Liver (tissue), 9 donors: ENCODE data around the gene FGG. TPM values are rescaled to one million over a fixed set of nuclear protein-coding genes. Genes with fewer than 3 reads are reported as not detected.

Experiments used
- DNase-seq: peaks from one replicate; pipeline ENCODE4 v3.0.0-alpha.2; 2017; ENCODE audit warnings: low spot score
- H3K27ac ChIP-seq, 2 donors: one replicate each; pipeline ENCODE4 v1.7.0; 2013; ENCODE audit warnings: inconsistent platforms in 2 of 2, low read length in 2 of 2, control low read depth in 1 of 2, low read depth in 1 of 2, mild to moderate bottlenecking in 1 of 2
- H3K27me3 ChIP-seq, 4 donors: one replicate each; pipeline versions ENCODE4 v1.6.1 to v1.7.0; 2013; ENCODE audit warnings: low read length in 3 of 4, inconsistent platforms in 1 of 4, mild to moderate bottlenecking in 1 of 4, moderate library complexity in 1 of 4; ENCODE audit not compliant: control insufficient read depth in 4 of 4, insufficient read depth in 4 of 4
- H3K36me3 ChIP-seq, 4 donors: one replicate each; pipeline versions ENCODE4 v1.6.1 to v1.7.0; 2013; ENCODE audit warnings: low read length in 3 of 4, mild to moderate bottlenecking in 3 of 4, low read depth in 1 of 4, moderate library complexity in 1 of 4; ENCODE audit not compliant: control insufficient read depth in 4 of 4, insufficient read depth in 3 of 4
- H3K4me1 ChIP-seq, 4 donors: one replicate each; pipeline versions ENCODE4 v1.6.1 to v1.7.0; 2013; ENCODE audit warnings: low read length in 3 of 4, mild to moderate bottlenecking in 3 of 4, moderate library complexity in 1 of 4; ENCODE audit not compliant: control insufficient read depth in 4 of 4, insufficient read depth in 4 of 4
- H3K4me3 ChIP-seq, 3 donors: one replicate each; pipeline versions ENCODE4 v1.6.1 to v1.7.0; 2013; ENCODE audit warnings: low read length in 3 of 3, control low read depth in 1 of 3, low read depth in 1 of 3, mild to moderate bottlenecking in 1 of 3
- H3K9ac ChIP-seq, 2 donors: one replicate each; pipeline ENCODE4 v1.7.0; 2013; ENCODE audit warnings: low read length in 2 of 2, mild to moderate bottlenecking in 2 of 2, moderate library complexity in 2 of 2, control low read depth in 1 of 2, low read depth in 1 of 2
- H3K9me3 ChIP-seq, 4 donors: one replicate each; pipeline versions ENCODE4 v1.6.1 to v1.7.0; 2013; ENCODE audit warnings: low read length in 3 of 4; ENCODE audit not compliant: control insufficient read depth in 4 of 4
- ATF3 ChIP-seq: IDR thresholded peaks from 2 replicates; pipeline ENCODE4 v1.6.1; 2016; ENCODE audit warnings: antibody characterized with exemption
- CTCF ChIP-seq: fragments of 150-350 bp; IDR thresholded peaks from 2 replicates; pipeline ENCODE4 v1.5.1; 2017; ENCODE audit warnings: improper control_type of control experiment, low read depth, low read length; ENCODE audit not compliant: missing input control
- FOXA1 ChIP-seq: IDR thresholded peaks from 2 replicates; pipeline ENCODE4 v1.6.1; 2016; ENCODE audit warnings: antibody characterized with exemption
- FOXA2 ChIP-seq: IDR thresholded peaks from 2 replicates; pipeline ENCODE4 v1.6.1; 2016; ENCODE audit warnings: antibody characterized with exemption
- GABPA ChIP-seq, 2 donors: IDR thresholded peaks in 1 of 2; conservative IDR thresholded peaks in 1 of 2; 2 replicates each; pipeline ENCODE4 v1.6.1; 2016; ENCODE audit warnings: antibody characterized with exemption in 2 of 2, mild to moderate bottlenecking in 1 of 2, moderate library complexity in 1 of 2
- JUND ChIP-seq, 2 donors: IDR thresholded peaks; 2 replicates each; pipeline ENCODE4 v1.6.1; 2016; ENCODE audit warnings: antibody characterized with exemption in 2 of 2
- MAX ChIP-seq: IDR thresholded peaks from 2 replicates; pipeline ENCODE4 v1.6.1; 2016; ENCODE audit warnings: antibody characterized with exemption
- NR2F2 ChIP-seq: IDR thresholded peaks from 2 replicates; pipeline ENCODE4 v1.6.1; 2016; ENCODE audit warnings: antibody characterized with exemption
- RAD21 ChIP-seq, 2 donors: IDR thresholded peaks; 2 replicates each; pipeline ENCODE4 v1.6.1; 2016; ENCODE audit warnings: antibody characterized with exemption in 2 of 2, mild to moderate bottlenecking in 2 of 2
- RXRA ChIP-seq, 2 donors: IDR thresholded peaks; 2 replicates each; pipeline ENCODE4 v1.6.1; 2017 to 2018; ENCODE audit warnings: antibody characterized with exemption in 2 of 2, mild to moderate bottlenecking in 1 of 2
- SP1 ChIP-seq: IDR thresholded peaks from 2 replicates; pipeline ENCODE4 v1.6.1; 2018; ENCODE audit warnings: antibody characterized with exemption, mild to moderate bottlenecking
- TAF1 ChIP-seq: conservative IDR thresholded peaks from 2 replicates; pipeline ENCODE4 v1.6.1; 2016; ENCODE audit warnings: antibody characterized with exemption, mild to moderate bottlenecking
- YY1 ChIP-seq: IDR thresholded peaks from 2 replicates; pipeline ENCODE4 v1.6.1; 2016; ENCODE audit warnings: antibody characterized with exemption, mild to moderate bottlenecking
- ZBTB33 ChIP-seq: IDR thresholded peaks from 2 replicates; pipeline ENCODE4 v1.6.1; 2016; ENCODE audit warnings: antibody characterized with exemption
- WGBS: extraction: QIAGEN DNeasy Blood & Tissue Kit; methylation state at CpG from one replicate; pipeline ENCODE4 v1.1.7; 2013; 5-methylcytosine and 5-hydroxymethylcytosine counted together
- polyA plus RNA-seq, 2 donors: library from polyadenylated mRNA; stranded (reverse) in 1 of 2; unstranded in 1 of 2; fragments of 200-250 nt in 1 of 2; fragments of >200 nt in 1 of 2; fragmentation: Nextera tagmentation in 1 of 2; extraction: Ambion mirVana in 1 of 2; gene quantifications; one replicate each; pipeline versions ENCODE4 v1.2.1 to v1.2.3, GENCODE V29; 2013 to 2015
- total RNA-seq, 2 donors: library from RNA; depleted of rRNA; stranded (reverse); fragments of >200 nt; gene quantifications; one replicate each; pipeline ENCODE4 v1.2.3, GENCODE V29; 2014
- donor health status: healthy.
- donor health status: healthy.
- donor health status: healthy.
- donor health status: healthy.
- donor health status: healthy.

The FGG gene
- total and polyA plus RNA-seq, 4 donors = 7,404 to 20,700 (median 15,071) TPM

GRCh38 chr4:154630324-154630723, 17.9 kb upstream of the FGG start:
- no peaks in the 10 kb centered on the region for H3K9me3 ChIP-seq
- H3K27ac ChIP-seq = no peak overlapping the region
- no peak overlapping the region for H3K4me3 ChIP-seq
- TF ChIP-seq GABPA (IDR thresholded peaks at IDR 0.05 in 1 of 2, conservative IDR thresholded peaks at IDR 0.05 in 1 of 2) = no peak
- TF ChIP-seq TAF1 = no peak
- no peak for DNase-seq
- no peaks in the 10 kb centered on the region for H3K36me3 ChIP-seq
- H3K4me1 ChIP-seq = peaks cover 0 to 14% (median 6%) of the 10 kb centered on the region in 4 donors
- no peaks in the 10 kb centered on the region for H3K27me3 ChIP-seq
- H3K9ac ChIP-seq = no peak overlapping the region

GRCh38 chr4:154626793-154627484, 14.5 kb upstream of the FGG start:
- Histone ChIP-seq H3K36me3 (no peaks in the 10 kb centered on the region), H3K4me3 (peak overlapping the region; percentile 50 to 58 (median 53)), H3K27ac (no peak overlapping the region), H3K9me3 (no peaks in the 10 kb centered on the region), H3K9ac (peak overlapping the region; percentile 47 to 78), H3K4me1 (peaks cover 0 to 14% (median 9%) of the 10 kb centered on the region in 4 donors), H3K27me3 (no peaks in the 10 kb centered on the region)
- WGBS = 5% methylated on average over 48 of the region's 48 CpGs
- TF ChIP-seq RAD21 (IDR thresholded peaks at IDR 0.05) (peak; percentile 60 to 78), FOXA1 (no peak), YY1 (peak; percentile 24), SP1 (peak; percentile 13), NR2F2 (no peak), CTCF (peak; percentile 53), JUND (IDR thresholded peaks at IDR 0.05) (no peak), ZBTB33 (no peak), ATF3 (no peak), RXRA (IDR thresholded peaks at IDR 0.05) (no peak)
- DNase-seq = peak; percentile 50

- Histone ChIP-seq H3K36me3 (no peaks in the 10 kb centered on the region), H3K4me3 (no peak overlapping the region), H3K9ac (no peak overlapping the region), H3K4me1 (peaks cover 0 to 14% (median 9%) of the 10 kb centered on the region in 4 donors), H3K27me3 (no peaks in the 10 kb centered on the region), H3K9me3 (no peaks in the 10 kb centered on the region), H3K27ac (no peak overlapping the region)
- DNase-seq = no peak
- TF ChIP-seq RAD21 (IDR thresholded peaks at IDR 0.05) (no peak), CTCF (no peak), FOXA2 (no peak), TAF1 (no peak), ATF3 (no peak), RXRA (IDR thresholded peaks at IDR 0.05) (no peak), MAX (no peak), JUND (IDR thresholded peaks at IDR 0.05) (no peak)
- 69% methylated on average over 3 of the region's 3 CpGs for WGBS
Observed at GRCh38 chr4:154625971-154626370, 13.5 kb upstream of the FGG start.
